Amygdala (tissue), 56 donors: ENCODE data around the gene NR5A2.
"Not testable (repeated sequence)": the region's sequence is repeated elsewhere in the genome, so short reads cannot be mapped to it uniquely, and the experiment has no call there.

ENCODE experiments used
- DNase-seq, 56 donors: peaks; one replicate each; lab custom pipeline; 2025; lab: John Stamatoyannopoulos, UW

The NR5A2 gene

GRCh38 chr1:200184196-200184595 is 156.7 kb downstream of the NR5A2 start:
- peak in 18 of 56 donors; percentile 3 to 38 (median 17) for DNase-seq

DNA sequence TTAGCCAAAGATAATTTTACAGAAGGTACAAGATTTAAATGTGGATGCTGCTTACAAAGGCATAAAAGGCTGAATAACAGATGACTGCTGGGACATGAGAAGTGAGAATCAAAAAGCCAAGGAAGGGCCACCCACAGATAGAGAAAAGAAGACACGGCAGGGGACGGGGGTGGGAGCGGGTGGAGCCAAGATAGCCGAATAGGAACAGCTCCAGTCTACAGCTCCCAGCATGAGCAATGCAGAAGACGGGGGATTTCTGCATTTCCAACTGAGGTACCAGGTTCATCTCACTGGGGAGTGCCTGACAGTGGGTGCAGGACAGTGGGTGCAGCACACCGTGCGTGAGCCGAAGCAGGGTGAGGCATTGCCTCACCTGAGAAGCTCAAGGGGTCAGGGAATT is 157.7 kb downstream of the NR5A2 start:
- DNase-seq: peak in 11 of 56 donors; percentile 1 to 23 (median 7)

GRCh38 chr1:200187332-200187731 is 159.8 kb downstream of the NR5A2 start:
- not testable (repeated sequence) for DNase-seq

DNA sequence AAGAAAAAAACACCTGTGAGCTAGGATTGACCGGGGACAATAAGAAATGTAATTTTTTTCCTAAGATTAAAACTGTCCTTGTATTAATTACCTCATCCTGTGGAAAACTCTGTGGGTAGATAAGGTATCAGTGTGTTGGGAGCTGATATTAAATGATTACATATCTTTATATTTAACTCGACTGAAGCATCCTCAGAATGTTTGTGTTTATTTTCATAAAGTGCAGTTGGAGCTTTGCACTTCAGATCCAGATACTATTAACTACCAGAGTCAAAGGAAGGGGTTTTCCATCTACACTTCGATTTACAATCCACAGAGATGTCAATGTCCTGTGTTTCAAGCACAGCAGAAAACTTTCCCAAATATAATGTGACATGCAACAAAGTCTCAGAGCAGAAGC is 164.5 kb downstream of the NR5A2 start:
- no peak for DNase-seq

DNA sequence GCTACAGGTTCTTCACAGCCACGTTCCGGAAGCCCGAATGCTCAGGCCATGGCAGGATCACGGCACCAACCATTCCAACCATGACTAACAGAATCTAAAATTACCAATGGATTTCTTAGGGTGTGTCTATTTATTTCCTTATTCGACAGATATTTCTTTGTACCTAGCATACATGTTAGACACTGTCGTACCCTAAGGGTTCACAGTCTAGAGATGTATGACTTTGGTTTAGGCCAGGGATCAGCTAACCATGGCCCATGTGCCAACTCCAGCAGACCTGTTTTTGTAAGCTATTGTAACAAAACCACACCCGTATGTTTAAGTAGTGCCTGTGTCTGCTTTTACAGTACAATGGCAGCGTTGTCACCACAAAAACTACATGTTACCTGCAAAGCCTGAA is 167.0 kb downstream of the NR5A2 start:
- no peak for DNase-seq

GRCh38 chr1:200198236-200198635 is 170.7 kb downstream of the NR5A2 start:
- DNase-seq: no peak

GRCh38 chr1:200205216-200205995 is 177.9 kb downstream of the NR5A2 start:
- no peak for DNase-seq

DNA sequence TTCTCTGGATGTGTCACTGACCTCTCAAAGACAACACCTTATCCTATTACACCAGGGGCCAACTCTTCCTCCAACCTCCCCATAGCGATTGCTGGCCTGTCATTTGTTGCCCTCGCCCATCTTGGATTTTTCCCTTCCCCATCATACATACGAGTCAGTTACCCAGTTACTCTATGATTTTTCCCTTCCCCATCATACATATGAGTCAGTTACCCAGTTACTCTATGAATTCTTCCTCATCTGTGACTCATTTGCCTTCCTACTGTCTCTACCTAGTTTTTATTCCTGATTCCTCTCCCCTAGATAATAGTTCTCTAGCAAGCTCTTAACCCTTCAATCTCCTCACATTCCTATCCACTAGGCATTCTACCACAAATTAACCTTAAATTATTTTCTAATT is 178.8 kb downstream of the NR5A2 start:
- no peak for DNase-seq

- DNase-seq: no peak
These were observed 179.3 kb downstream of the NR5A2 start for GRCh38 chr1:200206761-200207160.

- DNase-seq: no peak
These were observed 180.2 kb downstream of the NR5A2 start for GRCh38 chr1:200207711-200208126.

DNA sequence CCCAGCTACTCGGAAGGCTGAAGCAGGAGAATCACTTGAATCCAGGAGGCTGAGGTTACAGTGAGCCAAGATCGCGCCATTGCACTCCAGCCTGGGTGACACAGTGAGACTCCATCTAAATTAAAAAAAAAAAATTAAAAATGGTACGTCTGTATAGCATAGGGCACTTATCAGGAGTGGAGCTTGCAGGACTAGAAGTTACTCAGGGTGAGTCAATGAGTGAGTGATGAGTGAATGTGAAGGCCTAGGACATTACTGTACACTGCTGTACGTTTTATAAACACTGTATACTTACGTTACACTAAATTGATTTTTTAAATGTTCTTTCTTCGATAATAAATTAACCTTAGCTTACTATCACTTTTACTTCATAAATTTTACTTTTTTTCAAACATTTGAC is 183.6 kb downstream of the NR5A2 start:
- DNase-seq: no peak

- DNase-seq: no peak
These were observed 185.9 kb downstream of the NR5A2 start for GRCh38 chr1:200213392-200213791.

DNA sequence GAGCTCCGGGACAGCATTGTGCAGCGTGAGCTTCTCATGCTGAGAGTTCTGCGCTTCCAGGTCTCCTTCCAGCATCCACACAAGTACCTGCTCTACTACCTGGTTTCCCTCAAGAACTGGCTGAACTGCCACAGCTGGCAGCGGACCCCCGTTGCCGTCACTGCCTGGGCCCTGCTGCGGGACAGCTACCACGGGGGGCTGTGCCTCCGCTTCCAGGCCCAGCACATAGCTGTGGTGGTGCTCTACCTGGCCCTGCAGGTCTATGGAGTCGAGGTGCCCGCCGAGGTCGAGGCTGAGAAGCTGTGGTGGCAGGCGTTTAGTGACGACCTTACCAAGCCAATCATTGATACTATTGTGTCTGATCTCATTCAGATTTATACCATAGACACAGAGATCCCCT is 186.4 kb downstream of the NR5A2 start:
- no peak for DNase-seq

DNA sequence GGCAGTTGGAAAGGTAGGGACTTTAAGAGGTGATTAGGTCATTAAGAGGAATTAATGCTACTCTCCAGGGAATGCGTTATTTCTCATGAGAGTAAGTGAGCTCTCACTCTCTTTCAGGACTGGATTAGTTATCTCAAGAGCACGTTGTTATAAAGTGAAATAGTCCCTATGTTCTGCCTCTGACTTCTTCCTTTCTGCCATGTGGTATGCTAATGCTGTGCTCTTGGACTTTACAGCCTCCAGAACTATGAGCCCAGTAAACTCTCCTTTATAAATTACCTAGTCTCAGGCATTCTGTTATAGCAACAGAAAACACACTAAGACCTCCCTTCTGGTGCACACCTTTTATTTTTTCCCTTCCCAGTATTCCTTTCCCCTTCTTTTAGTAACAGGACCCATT is 187.8 kb downstream of the NR5A2 start:
- DNase-seq: no peak

GRCh38 chr1:200217703-200218102 is 190.2 kb downstream of the NR5A2 start:
- DNase-seq: no peak

DNA sequence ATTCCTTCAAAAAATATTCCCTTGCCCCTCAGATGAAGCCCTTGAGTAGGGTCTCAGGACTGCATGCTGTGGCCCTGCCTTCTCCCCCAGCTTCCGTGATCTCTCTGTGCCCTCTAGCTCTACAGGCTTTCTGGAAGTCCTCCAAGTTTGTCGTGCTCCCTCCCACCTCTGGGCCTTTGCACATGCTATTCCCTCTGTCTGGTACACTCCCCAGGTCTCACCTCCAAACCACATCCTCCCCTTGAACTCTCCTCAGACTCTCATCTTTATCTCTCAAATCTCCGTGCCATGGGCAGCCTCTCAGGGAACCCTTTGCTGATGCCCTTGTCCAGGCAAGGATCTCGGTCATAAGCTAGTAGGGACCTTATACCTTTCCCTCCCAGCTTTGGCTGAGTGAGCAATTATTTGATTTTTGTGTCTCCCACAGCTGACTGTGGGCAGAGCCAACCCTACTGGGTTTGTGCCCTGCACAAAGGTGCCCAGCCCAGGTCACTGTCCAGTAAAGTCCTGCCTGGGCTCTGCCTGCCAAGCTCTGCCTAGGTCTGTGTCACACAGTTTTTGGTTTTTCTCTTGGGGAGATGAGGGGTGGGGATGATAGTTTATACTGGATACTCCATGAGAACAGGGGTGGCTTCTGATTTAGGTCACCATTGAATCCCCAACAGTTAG is 194.2 kb downstream of the NR5A2 start:
- no peak for DNase-seq

DNA sequence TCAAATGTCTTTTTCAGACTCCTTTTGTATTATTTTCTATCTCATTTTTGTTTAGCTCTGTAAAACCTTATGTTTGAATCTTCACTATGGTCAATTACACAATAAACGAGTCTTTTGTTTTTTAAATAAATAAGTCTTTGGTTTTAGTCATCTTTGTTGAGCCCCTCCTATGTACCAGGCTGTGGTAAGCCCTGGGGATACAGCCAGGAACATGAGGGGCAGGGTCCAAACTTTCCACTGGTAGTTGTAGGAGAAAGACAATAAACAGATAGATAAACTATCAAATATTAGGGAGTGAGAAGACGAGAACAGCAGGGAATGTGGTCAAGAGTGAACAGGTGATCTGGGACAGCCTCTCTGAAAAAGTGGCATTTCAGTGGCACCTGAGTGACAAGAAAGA is 195.7 kb downstream of the NR5A2 start:
- no peak for DNase-seq

DNA sequence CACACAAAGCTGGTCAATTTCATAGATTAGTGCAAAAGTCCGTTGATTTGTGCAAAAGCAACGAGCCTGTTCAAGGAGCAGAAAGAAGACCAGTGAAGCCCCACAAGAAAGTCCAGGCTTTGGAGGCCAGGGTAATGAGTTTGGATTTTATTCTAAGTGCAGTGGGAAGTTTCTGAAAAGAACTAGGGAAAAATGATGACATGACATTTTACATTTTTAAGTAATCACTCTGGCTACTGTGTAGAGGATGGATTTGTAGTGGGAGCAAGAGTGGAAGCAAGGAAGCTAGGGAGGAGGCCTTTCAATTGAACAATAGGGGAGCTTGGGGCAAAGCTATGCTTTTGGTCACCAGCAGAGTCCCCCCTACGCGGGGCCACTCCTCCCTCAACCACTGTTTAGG is 196.1 kb downstream of the NR5A2 start:
- DNase-seq: no peak

DNA sequence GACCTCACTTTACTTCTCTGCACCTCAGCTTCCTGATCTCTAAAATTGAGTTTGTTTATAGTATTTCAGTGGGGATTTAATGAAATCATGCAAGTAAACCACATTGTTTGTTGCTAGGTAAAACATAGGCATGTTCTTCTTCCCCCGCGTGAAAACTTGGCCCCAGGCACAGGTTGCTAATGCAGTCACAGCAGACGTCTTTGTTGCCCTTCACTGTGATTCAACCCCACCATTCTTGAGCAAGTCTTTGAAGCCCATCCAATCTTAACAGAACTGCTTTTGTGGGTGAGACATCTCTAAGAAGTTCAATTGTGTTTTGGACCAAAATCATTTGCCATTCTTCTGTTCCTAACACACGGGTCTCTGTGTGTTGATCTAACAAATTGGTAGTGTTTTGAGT is 196.8 kb downstream of the NR5A2 start:
- no peak for DNase-seq

DNA sequence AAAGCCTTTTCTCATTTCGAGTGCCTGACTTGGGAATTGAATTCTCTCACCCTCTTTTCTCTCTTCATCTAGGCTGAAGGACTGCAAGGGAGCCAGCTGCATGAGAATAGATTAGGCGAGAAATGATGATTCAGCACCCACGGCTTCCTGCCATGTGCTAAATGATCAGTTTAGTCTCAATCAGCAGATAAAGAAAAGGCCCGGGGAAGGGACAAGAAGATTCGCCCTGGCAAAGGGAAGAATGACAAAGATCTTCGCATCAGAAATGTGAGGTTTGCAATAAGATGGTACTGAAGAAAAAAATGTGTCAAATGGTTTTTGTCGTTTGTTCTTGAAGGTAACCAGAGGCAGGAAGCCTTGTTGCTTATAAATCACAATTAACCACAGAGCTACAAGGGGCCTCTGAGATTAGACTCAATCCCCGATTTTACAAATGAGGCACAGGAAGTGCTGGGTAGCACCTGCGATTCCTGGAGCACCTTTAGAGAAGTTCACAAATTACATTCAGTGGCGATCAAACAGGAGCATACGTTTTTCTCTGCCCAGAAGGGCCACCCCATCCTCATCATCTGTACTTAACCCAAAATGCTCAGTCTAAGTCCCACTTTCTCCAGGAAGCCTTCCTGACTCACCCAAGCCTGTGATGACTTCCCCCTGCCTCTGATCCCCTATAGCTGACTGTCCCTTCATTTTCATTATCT is 198.9 kb downstream of the NR5A2 start:
- DNase-seq: no peak

- no peak for DNase-seq
These were observed 199.4 kb downstream of the NR5A2 start for GRCh38 chr1:200226969-200227303.
